Uterus (tissue), 2 donors: ENCODE data around the gene IQCH.

ENCODE experiments used
- POLR2A ChIP-seq, 2 donors: fragments of 450-650 bp; IDR thresholded peaks; one replicate each; pipeline ENCODE4 v1.6.1; 2016; ENCODE audit warnings: antibody characterized with exemption in 2 of 2, mild to moderate bottlenecking in 1 of 2, moderate library complexity in 1 of 2
- TF ChIP-seq, protein P1 (sequence below), 4 experiments: fragments of 200-600 bp in 2 of 4; fragments of 450-650 bp in 2 of 4; sonication (generic) in 2 of 4; IDR thresholded peaks; one replicate each; pipeline ENCODE4 v1.5.1; 2016 to 2019; ENCODE audit warnings: antibody characterized with exemption in 4 of 4, mild to moderate bottlenecking in 2 of 4, moderate library complexity in 1 of 4

DNA sequence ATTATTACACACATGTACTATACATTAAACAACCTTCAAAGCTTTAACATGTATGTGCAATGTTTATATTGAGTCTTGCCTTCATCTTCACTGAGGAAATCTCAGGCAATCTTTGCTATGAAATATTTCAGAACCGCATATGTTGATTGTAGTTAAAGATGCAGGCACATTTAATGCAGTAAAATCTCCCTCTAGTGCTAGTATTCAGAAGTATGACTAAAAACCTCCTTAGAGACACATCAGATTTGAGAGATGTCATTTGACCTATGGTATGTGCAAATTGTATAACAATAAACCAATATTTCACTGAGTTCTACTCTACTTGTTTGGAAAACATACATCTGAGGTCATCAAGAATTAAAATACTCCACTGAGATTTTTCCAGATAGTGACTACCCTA is 142.6 kb downstream of the IQCH start:
- TF ChIP-seq, protein P1, sequence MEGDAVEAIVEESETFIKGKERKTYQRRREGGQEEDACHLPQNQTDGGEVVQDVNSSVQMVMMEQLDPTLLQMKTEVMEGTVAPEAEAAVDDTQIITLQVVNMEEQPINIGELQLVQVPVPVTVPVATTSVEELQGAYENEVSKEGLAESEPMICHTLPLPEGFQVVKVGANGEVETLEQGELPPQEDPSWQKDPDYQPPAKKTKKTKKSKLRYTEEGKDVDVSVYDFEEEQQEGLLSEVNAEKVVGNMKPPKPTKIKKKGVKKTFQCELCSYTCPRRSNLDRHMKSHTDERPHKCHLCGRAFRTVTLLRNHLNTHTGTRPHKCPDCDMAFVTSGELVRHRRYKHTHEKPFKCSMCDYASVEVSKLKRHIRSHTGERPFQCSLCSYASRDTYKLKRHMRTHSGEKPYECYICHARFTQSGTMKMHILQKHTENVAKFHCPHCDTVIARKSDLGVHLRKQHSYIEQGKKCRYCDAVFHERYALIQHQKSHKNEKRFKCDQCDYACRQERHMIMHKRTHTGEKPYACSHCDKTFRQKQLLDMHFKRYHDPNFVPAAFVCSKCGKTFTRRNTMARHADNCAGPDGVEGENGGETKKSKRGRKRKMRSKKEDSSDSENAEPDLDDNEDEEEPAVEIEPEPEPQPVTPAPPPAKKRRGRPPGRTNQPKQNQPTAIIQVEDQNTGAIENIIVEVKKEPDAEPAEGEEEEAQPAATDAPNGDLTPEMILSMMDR (IDR thresholded peaks at IDR 0.05), result no peak
- TF ChIP-seq POLR2A (IDR thresholded peaks at IDR 0.05), result no peak
